PC-9 (cell line): ENCODE measurements around the gene ECSIT.

Source experiments
- CTCF ChIP-seq: fragments of 200-600 bp; sonication (generic); conservative IDR thresholded peaks from 2 replicates; pipeline ENCODE4 v1.6.1; 2017; ENCODE audit warnings: mixed run types, antibody characterized with exemption, mild to moderate bottlenecking, moderate library complexity
- EZH2 ChIP-seq: fragments of 200-600 bp; sonication (generic); IDR thresholded peaks from 2 replicates; pipeline ENCODE4 v1.8.0; 2017; ENCODE audit warnings: antibody characterized with exemption, low read depth

- TF ChIP-seq CTCF (no peak), EZH2 (no peak)
These were observed 63.3 kb downstream of the ECSIT start for GRCh38 chr19:11465600-11465999.
